ENCODE data around the gene DAB2. TPM values are rescaled to one million over a fixed set of nuclear protein-coding genes. Genes with fewer than 3 reads are reported as not detected.

Gene DAB2
- total and polyA plus RNA-seq, 4 donors, result 21.9 to 255 (median 77.6) TPM

GRCh38 chr5:39420482-39421145 lies 4.2 kb downstream of the DAB2 start:
- WGBS, 2 donors, result 28 to 44% methylated on average over 6 of the region's 6 CpGs
- H3K4me1 ChIP-seq (ENCODE audit: control insufficient read depth in 1 of 2, insufficient read depth in 2 of 2, low read length in 2 of 2), result peaks cover 6 to 9% of the 10 kb centered on the region in 2 donors
- peak; percentile 54 for ATAC-seq (ENCODE audit: low FRiP score)
- H3K36me3 ChIP-seq (ENCODE audit: control insufficient read depth in 1 of 2, insufficient read depth in 2 of 2, low read length in 1 of 2), result no peaks in the 10 kb centered on the region
- peak; percentile 88 to 93 for DNase-seq
- H3K9me3 ChIP-seq (ENCODE audit: control insufficient read depth, low read length), result no peaks in the 10 kb centered on the region
- H3K27me3 ChIP-seq (ENCODE audit: control insufficient read depth in 1 of 2, insufficient read depth in 2 of 2, low read length in 1 of 2), result no peaks in the 10 kb centered on the region
- no peak overlapping the region for H3K4me3 ChIP-seq (ENCODE audit: low read length in 2 of 2)
- peak overlapping the region in 1 of 2 donors; percentile 58 for H3K27ac ChIP-seq (ENCODE audit: low read depth in 1 of 2, low read length in 2 of 2)
- intact Hi-C loops (cut with DNase I), result loop anchor here (1.0 to 10.0 kb wide), 3 partner anchors 21 to 127 kb away; no protein-coding TSS in a partner anchor

GRCh38 chr5:39419796-39420195 lies 5.0 kb downstream of the DAB2 start:
- DNase-seq, result no peak
- H3K9me3 ChIP-seq (ENCODE audit: control insufficient read depth, low read length), result no peaks in the 10 kb centered on the region
- intact Hi-C loops (cut with DNase I), result loop anchor here (5.0 to 10.0 kb wide), 2 partner anchors 125 to 128 kb away; no protein-coding TSS in a partner anchor
- H3K27me3 ChIP-seq (ENCODE audit: control insufficient read depth in 1 of 2, insufficient read depth in 2 of 2, low read length in 1 of 2), result no peaks in the 10 kb centered on the region
- peaks cover 6 to 9% of the 10 kb centered on the region in 2 donors for H3K4me1 ChIP-seq (ENCODE audit: control insufficient read depth in 1 of 2, insufficient read depth in 2 of 2, low read length in 2 of 2)
- H3K27ac ChIP-seq (ENCODE audit: low read depth in 1 of 2, low read length in 2 of 2), result peak overlapping the region in 1 of 2 donors; percentile 56
- no peak overlapping the region for H3K4me3 ChIP-seq (ENCODE audit: low read length in 2 of 2)
- WGBS, 2 donors, result 64 to 69% methylated on average over 1 of the region's 1 CpG
- no peaks in the 10 kb centered on the region for H3K36me3 ChIP-seq (ENCODE audit: control insufficient read depth in 1 of 2, insufficient read depth in 2 of 2, low read length in 1 of 2)
- no peak for ATAC-seq (ENCODE audit: low FRiP score)

GRCh38 chr5:39417979-39418378 lies 6.8 kb downstream of the DAB2 start:
- Histone ChIP-seq H3K9me3 (ENCODE audit: control insufficient read depth, low read length) (no peaks in the 10 kb centered on the region), H3K27ac (ENCODE audit: low read depth in 1 of 2, low read length in 2 of 2) (no peak overlapping the region), H3K36me3 (ENCODE audit: control insufficient read depth in 1 of 2, insufficient read depth in 2 of 2, low read length in 1 of 2) (no peaks in the 10 kb centered on the region), H3K4me1 (ENCODE audit: control insufficient read depth in 1 of 2, insufficient read depth in 2 of 2, low read length in 2 of 2) (peaks cover 5 to 6% of the 10 kb centered on the region in 2 donors), H3K4me3 (ENCODE audit: low read length in 2 of 2) (no peak overlapping the region), H3K27me3 (ENCODE audit: control insufficient read depth in 1 of 2, insufficient read depth in 2 of 2, low read length in 1 of 2) (no peaks in the 10 kb centered on the region)
- 78 to 85% methylated on average over 3 of the region's 3 CpGs for WGBS, 2 donors
- intact Hi-C loops (cut with DNase I), result no loop called here
- ATAC-seq (ENCODE audit: low FRiP score) (no peak), DNase-seq (no peak)

- no peak overlapping the region for H3K27ac ChIP-seq (ENCODE audit: low read depth in 1 of 2, low read length in 2 of 2)
- no peak for DNase-seq
Measured at GRCh38 chr5:39415201-39415600, 9.6 kb downstream of the DAB2 start.

GRCh38 chr5:39414426-39414825 lies 10.4 kb downstream of the DAB2 start:
- no peak for ATAC-seq (ENCODE audit: low FRiP score)
- intact Hi-C loops (cut with DNase I), result no loop called here

More at GRCh38 chr5:39415201-39415600, 9.6 kb downstream of the DAB2 start:
- 81 to 84% methylated on average over 2 of the region's 2 CpGs for WGBS, 2 donors
- no peak for ATAC-seq (ENCODE audit: low FRiP score)
- no peak overlapping the region for H3K4me3 ChIP-seq (ENCODE audit: low read length in 2 of 2)
- H3K36me3 ChIP-seq (ENCODE audit: control insufficient read depth in 1 of 2, insufficient read depth in 2 of 2, low read length in 1 of 2), result no peaks in the 10 kb centered on the region
- H3K27me3 ChIP-seq (ENCODE audit: control insufficient read depth in 1 of 2, insufficient read depth in 2 of 2, low read length in 1 of 2), result no peaks in the 10 kb centered on the region
- intact Hi-C loops (cut with DNase I), result no loop called here
- no peaks in the 10 kb centered on the region for H3K9me3 ChIP-seq (ENCODE audit: control insufficient read depth, low read length)
- H3K4me1 ChIP-seq (ENCODE audit: control insufficient read depth in 1 of 2, insufficient read depth in 2 of 2, low read length in 2 of 2), result peaks cover 7 to 16% of the 10 kb centered on the region in 2 donors

GRCh38 chr5:39413771-39414170 lies 11.0 kb downstream of the DAB2 start:
- H3K9me3 ChIP-seq (ENCODE audit: control insufficient read depth, low read length), result no peaks in the 10 kb centered on the region
- H3K4me3 ChIP-seq (ENCODE audit: low read length in 2 of 2), result no peak overlapping the region
- intact Hi-C loops (cut with DNase I), result no loop called here
- DNase-seq (no peak), ATAC-seq (ENCODE audit: low FRiP score) (no peak)
- H3K36me3 ChIP-seq (ENCODE audit: control insufficient read depth in 1 of 2, insufficient read depth in 2 of 2, low read length in 1 of 2), result no peaks in the 10 kb centered on the region
- H3K27ac ChIP-seq (ENCODE audit: low read depth in 1 of 2, low read length in 2 of 2), result no peak overlapping the region
- no peaks in the 10 kb centered on the region for H3K27me3 ChIP-seq (ENCODE audit: control insufficient read depth in 1 of 2, insufficient read depth in 2 of 2, low read length in 1 of 2)
- peaks cover 3 to 11% of the 10 kb centered on the region in 2 donors for H3K4me1 ChIP-seq (ENCODE audit: control insufficient read depth in 1 of 2, insufficient read depth in 2 of 2, low read length in 2 of 2)

More at GRCh38 chr5:39414426-39414825, 10.4 kb downstream of the DAB2 start:
- H3K36me3 ChIP-seq (ENCODE audit: control insufficient read depth in 1 of 2, insufficient read depth in 2 of 2, low read length in 1 of 2), result no peaks in the 10 kb centered on the region
- no peak overlapping the region for H3K27ac ChIP-seq (ENCODE audit: low read depth in 1 of 2, low read length in 2 of 2)
- no peak for DNase-seq
- no peaks in the 10 kb centered on the region for H3K9me3 ChIP-seq (ENCODE audit: control insufficient read depth, low read length)
- peaks cover 4 to 11% of the 10 kb centered on the region in 2 donors for H3K4me1 ChIP-seq (ENCODE audit: control insufficient read depth in 1 of 2, insufficient read depth in 2 of 2, low read length in 2 of 2)
- no peak overlapping the region for H3K4me3 ChIP-seq (ENCODE audit: low read length in 2 of 2)
- H3K27me3 ChIP-seq (ENCODE audit: control insufficient read depth in 1 of 2, insufficient read depth in 2 of 2, low read length in 1 of 2), result no peaks in the 10 kb centered on the region

GRCh38 chr5:39412721-39413394 lies 11.9 kb downstream of the DAB2 start:
- no peaks in the 10 kb centered on the region for H3K9me3 ChIP-seq (ENCODE audit: control insufficient read depth, low read length)
- ATAC-seq (ENCODE audit: low FRiP score), result no peak
- intact Hi-C loops (cut with DNase I), result no loop called here
- H3K27me3 ChIP-seq (ENCODE audit: control insufficient read depth in 1 of 2, insufficient read depth in 2 of 2, low read length in 1 of 2), result no peaks in the 10 kb centered on the region
- no peak overlapping the region for H3K4me3 ChIP-seq (ENCODE audit: low read length in 2 of 2)
- no peak overlapping the region for H3K27ac ChIP-seq (ENCODE audit: low read depth in 1 of 2, low read length in 2 of 2)
- 86 to 93% methylated on average over 5 of the region's 5 CpGs for WGBS, 2 donors
- no peaks in the 10 kb centered on the region for H3K36me3 ChIP-seq (ENCODE audit: control insufficient read depth in 1 of 2, insufficient read depth in 2 of 2, low read length in 1 of 2)
- H3K4me1 ChIP-seq (ENCODE audit: control insufficient read depth in 1 of 2, insufficient read depth in 2 of 2, low read length in 2 of 2), result peaks cover 2 to 11% of the 10 kb centered on the region in 2 donors
- DNase-seq, result no peak

GRCh38 chr5:39411985-39412384 lies 12.8 kb downstream of the DAB2 start:
- Histone ChIP-seq H3K27me3 (ENCODE audit: control insufficient read depth in 1 of 2, insufficient read depth in 2 of 2, low read length in 1 of 2) (no peaks in the 10 kb centered on the region), H3K4me1 (ENCODE audit: control insufficient read depth in 1 of 2, insufficient read depth in 2 of 2, low read length in 2 of 2) (peaks cover 2 to 11% of the 10 kb centered on the region in 2 donors), H3K4me3 (ENCODE audit: low read length in 2 of 2) (no peak overlapping the region), H3K36me3 (ENCODE audit: control insufficient read depth in 1 of 2, insufficient read depth in 2 of 2, low read length in 1 of 2) (no peaks in the 10 kb centered on the region), H3K27ac (ENCODE audit: low read depth in 1 of 2, low read length in 2 of 2) (no peak overlapping the region), H3K9me3 (ENCODE audit: control insufficient read depth, low read length) (no peaks in the 10 kb centered on the region)
- WGBS, 2 donors, result 93 to 96% methylated on average over 4 of the region's 4 CpGs
- DNase-seq (no peak), ATAC-seq (ENCODE audit: low FRiP score) (no peak)
- intact Hi-C loops (cut with DNase I), result no loop called here

- ATAC-seq (ENCODE audit: low FRiP score), result peak; percentile 58
- DNase-seq, result no peak
- intact Hi-C loops (cut with DNase I), result no loop called here
- no peak overlapping the region for H3K4me3 ChIP-seq (ENCODE audit: low read length in 2 of 2)
- no peaks in the 10 kb centered on the region for H3K36me3 ChIP-seq (ENCODE audit: control insufficient read depth in 1 of 2, insufficient read depth in 2 of 2, low read length in 1 of 2)
- peak overlapping the region; percentile 40 to 43 for H3K27ac ChIP-seq (ENCODE audit: low read depth in 1 of 2, low read length in 2 of 2)
- H3K4me1 ChIP-seq (ENCODE audit: control insufficient read depth in 1 of 2, insufficient read depth in 2 of 2, low read length in 2 of 2), result peaks cover 2 to 11% of the 10 kb centered on the region in 2 donors
- H3K27me3 ChIP-seq (ENCODE audit: control insufficient read depth in 1 of 2, insufficient read depth in 2 of 2, low read length in 1 of 2), result no peaks in the 10 kb centered on the region
- H3K9me3 ChIP-seq (ENCODE audit: control insufficient read depth, low read length), result no peaks in the 10 kb centered on the region
- WGBS, 2 donors, result 0 to 3% methylated on average over 1 of the region's 1 CpG
Measured at GRCh38 chr5:39411061-39411460, 13.7 kb downstream of the DAB2 start.
